HG02884 (cell line): ENCODE measurements around the gene FLAD1.

Experiments used
- ATAC-seq: cut with Tn5 transposase; IDR thresholded peaks from one replicate; pipeline ENCODE4 v1.9.1; 2021; ENCODE audit warnings: mild to moderate bottlenecking, moderate library complexity; ENCODE audit not compliant: unreplicated experiment

Gene FLAD1

DNA sequence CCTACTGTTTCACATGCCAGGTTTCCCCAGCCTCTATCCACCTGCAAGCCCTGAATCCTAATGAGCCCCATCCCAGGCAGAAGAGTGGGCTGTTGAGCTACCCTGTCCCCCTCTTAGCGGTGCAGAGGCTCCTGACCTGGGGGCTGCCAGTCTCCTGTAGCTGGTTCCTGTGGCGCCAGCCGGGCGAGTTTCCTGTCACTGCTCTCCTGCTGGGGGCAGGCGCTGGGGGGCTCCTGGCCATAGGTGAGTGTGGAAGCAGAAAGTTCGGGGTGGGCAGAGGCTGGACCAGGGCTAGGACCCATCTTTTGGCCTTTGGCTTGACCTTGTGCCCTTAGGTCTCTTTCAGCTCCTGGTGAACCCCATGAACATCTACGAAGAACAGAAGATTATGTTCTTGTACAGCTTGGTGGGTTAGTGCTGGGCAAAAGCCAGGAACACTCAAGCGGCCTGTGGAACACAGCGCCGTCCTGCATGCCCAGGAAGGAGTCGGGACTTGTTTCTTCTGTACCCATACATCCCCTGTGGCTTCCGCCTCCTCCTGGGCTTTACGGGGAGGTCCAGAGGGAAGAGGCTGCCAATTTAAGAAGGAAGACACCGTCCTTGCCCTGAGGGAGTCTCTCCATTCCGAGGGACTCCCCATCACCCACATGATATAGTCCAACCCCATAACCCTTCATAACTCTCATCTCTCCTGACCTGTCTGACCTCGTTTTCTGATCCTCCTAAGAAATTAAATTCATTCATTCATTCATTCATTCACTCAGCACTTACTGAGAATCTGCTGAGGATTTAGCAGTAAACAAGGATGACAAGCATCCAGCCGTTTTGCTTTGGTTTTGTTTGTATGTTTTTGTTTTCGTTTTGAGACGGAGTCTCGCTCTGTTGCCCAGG is 51.4 kb downstream of the FLAD1 start:
- no peak for ATAC-seq

DNA sequence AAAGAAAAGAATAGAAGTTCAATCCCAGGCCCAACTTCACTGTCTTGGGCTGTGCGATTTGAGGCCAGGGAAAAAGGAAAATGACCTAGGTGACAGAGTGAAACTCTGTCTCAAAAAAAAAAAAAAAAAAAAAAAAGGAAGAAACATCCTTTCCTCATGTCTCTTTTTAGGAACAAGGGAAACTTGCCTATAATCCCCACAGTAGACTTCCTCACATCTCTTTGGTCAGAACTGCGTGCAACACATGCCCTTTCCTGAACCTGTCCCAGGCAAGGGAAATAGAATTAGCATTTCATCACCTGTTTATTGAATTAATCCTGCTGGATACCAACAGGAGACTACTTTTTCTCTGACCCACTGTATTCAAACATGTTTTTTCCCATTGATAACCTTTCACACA is 52.8 kb downstream of the FLAD1 start:
- no peak for ATAC-seq

DNA sequence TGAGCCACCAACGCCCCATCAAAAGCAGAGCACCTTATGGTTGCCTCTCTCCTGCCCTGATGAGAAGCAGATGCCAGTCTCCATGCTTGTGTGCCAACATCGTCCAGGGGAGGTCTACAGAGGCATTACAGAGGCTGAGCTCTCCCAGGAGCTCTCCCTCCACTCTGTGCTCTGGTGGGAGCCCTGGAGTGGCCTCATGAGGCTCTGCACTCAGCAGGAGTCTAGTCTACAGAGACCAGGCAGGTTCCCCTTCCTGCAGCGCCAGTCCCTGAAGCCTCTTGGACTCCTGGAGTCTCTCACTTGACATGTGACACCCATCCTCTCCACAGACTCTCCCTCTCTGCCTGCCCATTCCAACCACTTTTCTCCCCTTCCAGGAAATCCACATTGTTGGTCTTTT is 53.9 kb downstream of the FLAD1 start:
- no peak for ATAC-seq

DNA sequence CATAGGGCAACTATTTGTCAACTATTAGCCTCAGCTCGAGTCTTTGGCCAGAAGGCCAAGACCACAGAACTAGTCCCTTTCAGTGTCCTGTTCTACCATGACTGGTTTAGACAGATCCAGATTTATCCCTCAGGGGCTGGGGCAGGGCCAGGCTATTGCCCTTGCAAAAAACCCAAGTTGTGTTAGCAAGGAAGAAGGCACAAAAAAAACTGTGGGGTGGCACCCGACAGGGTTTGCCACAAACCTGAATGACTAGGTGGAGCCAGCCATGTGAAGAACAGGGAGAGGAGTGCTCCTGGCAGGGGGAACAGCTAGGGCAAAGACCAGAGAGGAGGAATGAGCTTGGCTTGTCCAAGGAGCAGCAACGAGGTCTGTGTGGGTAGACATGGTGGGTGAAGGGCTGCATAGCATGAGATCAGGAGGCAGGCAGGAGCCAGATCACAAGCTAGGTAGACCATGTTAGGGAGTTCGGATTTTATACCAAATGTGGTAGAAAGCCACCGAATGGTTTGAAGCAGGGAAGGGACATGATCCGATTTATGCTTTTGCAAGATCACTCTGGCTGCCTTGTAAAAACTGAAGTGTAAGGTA is 54.8 kb downstream of the FLAD1 start:
- no peak for ATAC-seq

DNA sequence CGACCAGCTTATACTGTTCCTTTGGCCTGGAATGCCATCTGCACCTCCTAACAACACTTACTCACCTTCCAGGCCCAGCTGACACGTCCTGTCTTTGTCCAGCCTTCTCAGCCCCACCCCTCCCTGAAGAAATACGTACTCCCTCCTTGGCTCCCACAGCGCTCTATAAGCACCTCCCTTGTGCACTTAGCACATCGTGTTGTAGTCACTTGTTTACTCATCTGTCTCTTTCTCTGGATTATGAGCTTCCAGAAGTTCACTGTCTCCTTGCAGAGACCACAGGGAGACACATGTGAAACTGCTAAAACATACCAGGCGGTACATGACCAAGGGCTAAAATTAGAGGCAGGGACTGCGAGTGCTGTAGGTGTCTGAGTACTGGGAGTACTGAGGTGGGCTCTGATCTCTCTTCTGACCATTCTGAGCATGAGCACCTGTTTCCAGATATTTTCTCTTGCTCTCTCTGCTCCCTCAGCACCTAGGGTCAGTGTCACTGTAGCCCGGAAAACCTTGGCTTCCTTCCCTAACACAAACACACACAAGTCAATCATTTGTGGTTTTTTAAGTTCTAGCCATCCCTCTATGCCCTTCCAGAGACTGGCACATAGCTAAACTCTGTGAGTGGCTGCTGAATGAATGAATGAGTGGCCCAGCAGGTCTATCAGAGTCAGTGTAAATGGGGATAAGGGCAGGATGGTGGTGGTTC is 55.6 kb downstream of the FLAD1 start:
- no peak for ATAC-seq

DNA sequence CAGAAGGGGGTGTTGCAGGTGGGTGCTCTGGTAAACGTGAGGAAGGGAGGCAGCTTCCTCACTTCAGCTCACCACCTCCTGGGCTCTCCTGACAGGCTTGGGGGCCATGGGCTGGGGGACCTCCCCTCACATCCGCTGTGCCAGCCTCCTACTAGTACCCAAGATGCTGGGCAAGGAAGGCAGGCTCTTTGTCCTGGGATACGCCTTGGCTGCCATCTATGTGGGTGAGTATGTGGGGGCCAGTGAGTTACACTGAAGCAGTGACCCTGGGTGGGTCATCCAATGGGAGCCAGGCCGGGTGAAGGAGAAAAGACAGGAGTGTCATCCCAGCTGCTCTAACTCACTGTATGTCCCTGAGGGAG is 56.1 kb downstream of the FLAD1 start:
- no peak for ATAC-seq

DNA sequence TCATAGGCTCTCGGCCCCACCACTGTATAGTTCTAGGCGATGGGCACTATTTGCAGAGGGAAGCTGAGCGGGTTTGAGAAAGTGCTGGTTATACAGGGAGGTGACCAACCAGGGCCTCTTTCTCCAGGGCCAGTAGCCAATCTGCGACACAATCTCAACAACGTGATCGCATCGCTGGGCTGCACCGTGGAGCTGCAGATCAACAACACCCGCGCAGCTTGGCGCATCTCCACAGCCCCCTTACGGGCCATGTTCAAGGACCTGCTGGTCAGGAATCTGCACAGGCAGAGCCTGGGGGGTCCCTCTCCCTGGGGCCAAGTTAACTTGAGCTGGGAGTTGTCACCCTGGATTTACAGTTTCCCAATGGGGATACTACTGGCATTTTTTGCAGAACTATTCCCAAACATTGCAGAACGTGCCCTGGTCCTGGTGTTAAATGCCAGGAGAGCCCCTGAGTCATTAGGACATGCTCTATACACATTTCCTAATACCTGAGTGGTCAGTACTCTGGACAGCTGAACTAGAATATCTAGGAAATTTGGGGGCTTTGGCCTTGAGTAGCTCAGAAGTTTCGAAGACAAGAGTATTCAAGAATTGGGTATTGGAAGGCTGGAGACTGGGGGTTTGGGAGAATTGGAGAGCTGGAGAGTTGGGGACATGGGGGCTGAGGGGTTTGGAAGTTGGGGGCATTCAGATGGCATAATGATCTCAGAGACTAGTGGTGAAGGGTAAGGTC is 57.4 kb downstream of the FLAD1 start:
- ATAC-seq, result no peak
